NCI-H2171 treated with DMSO at 0.1 percent for 48 hours (cell line): ENCODE results near the gene GLRX.
A peak's percentile ranks its signal among the peaks of the same experiment; 100 is the strongest.
"Not testable (repeated sequence)": the region's sequence is repeated elsewhere in the genome, so short reads cannot be mapped to it uniquely, and the experiment has no call there.

ENCODE experiments used
- DNase-seq: peaks from one replicate; lab custom pipeline; 2025; lab: John Stamatoyannopoulos, UW

Gene GLRX

DNA sequence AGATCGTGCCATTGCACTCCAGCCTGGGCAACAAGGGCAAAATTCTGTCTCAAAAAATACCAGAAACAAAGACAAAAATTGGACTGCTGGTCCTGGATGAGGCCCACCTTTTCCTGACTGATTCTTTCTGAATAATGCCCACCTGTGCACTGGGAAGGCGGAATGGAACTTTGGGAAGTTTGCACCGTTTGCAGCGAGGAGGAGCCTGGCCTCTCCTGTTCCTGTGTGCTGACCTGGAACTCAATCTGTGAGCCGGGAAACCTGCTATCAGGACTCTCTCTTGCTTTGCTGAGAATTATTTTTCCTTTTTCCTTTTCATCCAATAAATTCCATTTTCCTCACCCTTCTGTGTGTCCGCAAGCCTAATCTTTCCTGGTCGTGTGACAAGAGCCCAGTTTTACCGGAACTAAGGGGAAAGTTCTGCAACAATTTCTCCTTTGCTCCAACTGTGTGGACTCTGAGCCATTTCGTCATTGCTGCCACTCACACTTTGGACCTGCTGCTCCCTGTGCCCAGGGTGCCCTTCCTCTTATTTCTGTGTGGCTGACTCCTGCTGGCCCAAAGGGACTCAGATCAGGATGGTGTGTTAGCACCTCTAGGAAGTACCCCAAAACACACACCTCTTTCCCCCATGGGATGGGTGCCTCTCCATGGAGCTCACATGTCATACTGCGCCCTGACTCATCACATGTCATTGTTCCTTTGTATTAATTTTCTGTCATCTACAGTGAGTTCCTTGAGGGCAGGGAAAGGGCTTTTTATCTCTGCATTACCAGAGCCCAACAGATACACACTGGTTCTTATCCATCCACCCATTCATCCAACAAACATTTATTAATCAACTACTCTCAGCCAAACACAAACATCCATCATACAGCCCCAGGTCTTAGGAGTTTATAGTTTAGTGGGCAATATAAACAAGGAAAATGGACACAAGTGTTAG, 4.7 kb upstream of the GLRX start:
- no peak for DNase-seq

DNA sequence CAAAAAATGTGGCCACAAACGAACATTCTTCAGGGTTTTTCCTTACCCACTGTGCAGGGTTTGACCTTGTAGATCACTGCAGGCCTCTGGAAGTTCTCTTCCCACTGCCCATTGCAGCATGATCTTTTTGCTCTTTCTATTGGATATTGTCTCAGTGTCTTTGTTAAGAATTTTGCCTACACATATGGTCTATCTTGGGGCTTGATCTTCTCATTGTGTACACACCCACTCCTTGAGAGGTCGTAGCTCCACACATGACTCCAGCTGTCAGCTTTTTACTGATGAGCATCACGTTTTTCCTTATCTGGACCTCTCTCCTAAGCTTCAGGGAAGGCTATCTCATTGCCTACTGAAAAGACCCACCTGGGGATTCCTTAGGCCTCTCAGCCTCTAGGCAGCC, 3.0 kb upstream of the GLRX start:
- DNase-seq: peak; percentile 27

DNA sequence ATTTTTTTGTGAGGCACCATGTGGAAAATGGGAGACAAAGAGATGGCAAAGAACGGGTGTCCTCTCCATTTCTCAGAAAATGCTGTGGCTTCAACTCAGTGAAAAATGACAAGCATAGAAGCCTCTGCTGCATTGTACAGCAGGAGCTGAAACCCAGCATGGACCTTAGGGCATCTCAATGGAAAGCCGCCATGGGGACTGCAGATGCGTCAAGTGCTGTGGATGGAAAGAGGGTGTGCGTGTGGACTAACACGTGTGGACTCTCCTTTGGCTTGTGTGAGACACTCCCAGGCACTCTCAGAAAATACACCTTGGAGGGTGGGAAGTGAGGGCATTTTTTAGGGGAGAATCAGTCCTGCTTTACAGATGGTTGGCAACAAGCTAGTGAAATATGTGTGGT, 2.2 kb upstream of the GLRX start:
- no peak for DNase-seq

DNA sequence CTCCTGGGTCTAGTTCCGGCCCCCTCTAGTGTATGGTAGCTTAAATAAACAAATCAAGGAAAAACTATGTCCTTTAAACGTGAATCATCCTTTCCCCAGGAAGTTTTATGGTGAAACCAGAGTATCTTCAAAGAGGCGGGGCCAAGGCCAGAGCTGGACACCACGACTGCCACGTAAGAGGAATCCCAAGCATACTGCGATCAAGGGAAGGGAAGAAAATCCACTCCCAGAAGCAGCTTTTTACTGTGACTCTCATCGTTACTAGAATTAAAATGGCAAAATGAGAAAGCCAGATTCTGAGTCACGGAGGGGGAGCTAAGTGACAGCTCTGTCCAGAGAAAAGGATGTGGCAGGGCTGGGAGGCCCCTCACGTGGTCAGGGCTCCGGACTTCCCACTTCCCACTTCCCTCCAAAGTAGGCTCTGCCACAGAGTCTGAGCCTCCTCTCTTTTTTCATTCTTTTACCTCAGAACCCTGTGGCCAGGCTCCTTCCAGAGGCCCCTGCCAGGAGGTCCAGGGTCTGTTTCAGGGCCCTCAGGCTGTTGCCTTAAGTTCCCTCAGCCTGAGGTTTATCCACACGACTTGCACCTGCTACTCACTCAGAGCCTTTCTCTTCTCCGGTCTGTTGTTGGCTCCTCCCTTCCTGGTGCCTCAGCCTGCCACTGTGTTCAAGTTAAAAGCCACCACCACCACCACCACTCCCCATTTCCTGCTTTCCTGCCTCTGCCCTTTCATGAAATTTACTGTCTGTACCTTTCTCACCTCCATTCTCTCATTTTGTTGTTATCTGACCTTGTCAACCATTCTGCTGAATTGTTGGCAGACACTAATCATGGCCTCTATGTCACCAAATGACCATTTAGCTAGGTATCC, 1.4 kb upstream of the GLRX start:
- no peak for DNase-seq

DNA sequence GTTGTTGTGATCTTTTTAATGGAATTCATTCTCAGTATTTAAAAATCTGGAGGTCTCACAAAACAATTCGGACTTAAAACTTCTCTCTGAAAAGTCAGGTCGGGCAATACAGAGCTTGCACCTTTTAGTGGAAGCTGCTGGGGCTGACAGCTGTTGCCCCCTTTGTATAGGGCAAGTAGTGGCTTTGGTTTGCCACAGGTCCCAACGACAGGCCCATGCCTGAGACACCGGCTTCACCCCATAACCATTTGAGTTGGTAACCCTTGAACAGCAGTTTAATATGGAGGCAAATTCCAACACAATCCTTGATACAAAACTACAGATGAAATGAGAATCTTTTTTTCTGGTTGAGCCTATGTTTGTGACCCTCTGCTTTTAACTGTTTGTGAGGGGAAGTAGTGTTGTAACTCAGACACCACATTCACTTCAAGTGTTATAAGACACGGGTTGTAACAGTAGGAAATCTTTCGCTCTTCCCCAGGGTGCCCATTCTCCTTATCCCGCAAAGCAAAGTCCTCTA, 752 bp upstream of the GLRX start:
- DNase-seq: no peak

DNA sequence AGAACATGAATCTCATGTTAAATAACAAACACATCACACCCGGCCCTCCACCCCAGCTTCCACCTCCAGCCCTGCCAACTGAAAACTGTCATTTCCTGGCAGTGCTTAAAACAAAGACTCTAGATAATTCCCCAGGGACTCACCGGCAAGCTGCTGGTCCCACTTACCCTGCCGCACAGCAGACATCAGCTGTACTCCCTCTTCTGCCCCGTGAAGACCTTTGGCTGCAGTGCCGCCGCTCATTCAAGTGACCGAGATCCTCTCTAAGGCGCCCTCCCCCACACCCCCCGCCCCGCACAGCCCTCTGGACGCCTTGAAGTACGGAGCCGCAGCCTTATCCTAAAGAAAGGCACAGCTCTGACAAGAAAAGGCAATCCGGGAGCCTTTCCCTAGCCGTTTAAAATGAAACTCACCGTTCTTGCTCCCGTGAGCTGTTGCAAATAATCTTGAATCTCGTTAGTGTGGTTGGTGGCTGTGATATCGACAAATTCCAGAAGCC, 434 bp downstream of the GLRX start:
- peak; percentile 77 for DNase-seq

DNA sequence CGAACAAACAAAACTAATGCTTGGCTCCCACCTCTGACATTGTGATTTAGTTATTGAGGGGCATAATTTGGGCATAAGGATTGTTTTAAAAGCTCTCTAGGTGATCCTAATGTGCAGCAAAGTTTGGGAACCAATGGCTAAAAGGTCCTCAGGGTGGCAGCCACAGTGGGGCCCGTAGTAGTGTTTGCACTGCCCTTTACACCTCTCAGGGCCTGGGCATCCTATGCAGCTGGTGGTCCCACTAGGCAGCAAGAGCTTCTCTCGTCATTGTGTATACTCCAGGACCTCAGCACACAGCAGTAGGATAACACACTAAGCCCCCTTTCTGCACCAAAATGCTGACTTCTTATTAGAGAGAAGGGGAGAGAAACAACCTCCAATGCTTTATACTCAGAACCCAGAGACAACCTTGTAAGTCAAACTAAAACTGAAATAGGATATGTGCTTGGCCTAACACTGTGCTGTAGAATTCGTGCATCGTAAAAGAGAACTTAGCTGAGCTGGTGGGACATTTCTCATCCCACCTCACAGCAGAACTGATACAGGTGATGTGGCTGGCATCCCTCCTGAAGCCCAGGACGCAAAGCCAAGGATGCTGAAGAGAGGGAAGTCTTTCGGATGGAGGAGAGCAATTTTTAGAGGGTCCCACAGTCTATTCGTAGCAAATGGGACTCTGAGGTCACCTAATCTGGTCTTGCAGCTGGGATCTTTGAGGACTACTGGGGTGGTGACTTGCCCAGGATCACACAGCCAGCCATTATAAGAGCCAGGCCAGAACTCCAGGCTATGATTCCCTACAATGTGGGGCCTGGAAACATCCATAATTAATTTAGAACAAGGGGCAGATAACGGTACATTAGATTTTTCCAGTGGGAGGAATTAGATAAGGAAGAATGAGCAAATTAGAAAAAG, 1.2 kb downstream of the GLRX start:
- DNase-seq: no peak

DNA sequence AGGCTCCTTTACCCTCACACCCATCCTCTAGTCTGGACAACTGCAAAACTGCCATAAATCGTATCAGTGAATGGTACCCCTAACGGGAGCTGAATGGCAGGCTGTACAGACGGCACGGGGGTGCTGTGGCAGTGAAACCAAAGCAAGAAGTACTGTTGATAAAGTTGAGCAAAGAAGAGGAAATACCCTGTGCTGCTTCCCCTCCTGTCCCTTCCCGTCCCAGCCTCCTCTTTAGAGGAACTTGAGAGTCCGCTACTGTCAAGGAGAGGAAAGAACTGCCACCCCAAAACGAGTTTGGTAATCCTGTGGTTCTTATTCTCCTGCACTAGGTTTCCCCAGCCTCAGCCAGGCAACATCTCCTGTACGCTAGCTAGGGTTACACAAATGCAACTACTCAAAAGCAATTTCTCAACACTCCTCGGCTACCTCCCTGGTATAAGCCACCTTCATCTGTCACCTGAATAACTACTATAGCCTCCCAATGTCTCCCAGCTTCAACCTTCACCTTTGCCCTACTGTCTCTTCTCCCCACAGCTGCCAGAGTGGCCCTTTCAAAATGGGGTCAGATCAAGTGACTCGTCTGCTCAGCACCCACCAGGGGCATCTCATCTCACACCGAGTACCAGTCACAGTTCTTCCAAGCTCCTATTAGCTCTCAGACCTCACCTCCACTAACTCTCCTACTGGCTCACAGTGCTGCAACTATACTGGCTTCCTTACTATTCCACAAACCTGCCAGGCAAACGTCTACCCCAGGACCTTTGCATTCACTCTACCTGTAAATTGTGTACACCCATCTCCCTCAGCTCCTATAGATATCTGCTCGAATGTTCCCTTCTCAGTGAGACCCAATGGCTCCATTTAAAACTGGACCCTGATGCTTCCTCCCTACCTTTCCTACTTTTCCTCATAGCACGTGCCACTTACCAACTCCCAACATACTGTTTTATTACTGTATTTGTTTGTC, 4.1 kb downstream of the GLRX start:
- no peak for DNase-seq

DNA sequence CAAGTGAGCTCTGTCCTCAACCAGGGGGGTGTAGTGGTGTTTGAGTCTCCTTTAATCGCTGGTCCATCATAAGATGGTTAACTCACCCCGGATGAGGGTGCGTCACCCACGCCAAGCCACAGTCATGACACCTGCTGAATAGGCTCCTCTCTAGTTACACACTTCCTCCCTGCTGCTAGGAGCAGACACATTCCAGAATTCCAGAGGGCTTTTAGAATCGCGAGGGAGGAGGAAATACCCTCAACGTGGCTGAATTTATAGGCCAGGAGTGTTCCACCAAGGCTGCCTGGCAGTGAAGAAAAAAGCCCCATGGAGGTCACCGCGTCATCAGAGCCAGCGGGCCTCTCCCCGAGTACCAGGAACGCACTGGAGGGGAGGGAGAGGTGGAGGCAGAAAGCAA, 5.1 kb downstream of the GLRX start:
- DNase-seq: no peak

DNA sequence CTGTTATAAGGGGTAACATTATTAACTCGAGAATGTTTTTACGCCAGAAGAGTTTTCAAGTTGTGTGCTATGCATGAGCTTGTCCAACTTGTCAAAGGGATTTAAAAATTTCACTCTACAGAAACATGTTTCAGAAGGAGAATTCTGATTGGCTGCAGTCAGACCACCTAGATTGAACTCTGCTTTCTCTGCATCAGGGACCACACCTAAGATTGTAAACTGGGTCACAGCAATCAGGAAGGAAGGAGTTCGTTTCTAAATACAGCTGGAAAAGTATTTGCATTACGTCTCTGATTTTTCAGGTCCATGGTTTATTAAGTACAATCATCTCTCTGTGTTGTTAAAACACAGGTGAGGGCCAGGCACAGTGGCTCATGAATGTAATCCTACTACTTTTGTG, 5.8 kb downstream of the GLRX start:
- no peak for DNase-seq

DNA sequence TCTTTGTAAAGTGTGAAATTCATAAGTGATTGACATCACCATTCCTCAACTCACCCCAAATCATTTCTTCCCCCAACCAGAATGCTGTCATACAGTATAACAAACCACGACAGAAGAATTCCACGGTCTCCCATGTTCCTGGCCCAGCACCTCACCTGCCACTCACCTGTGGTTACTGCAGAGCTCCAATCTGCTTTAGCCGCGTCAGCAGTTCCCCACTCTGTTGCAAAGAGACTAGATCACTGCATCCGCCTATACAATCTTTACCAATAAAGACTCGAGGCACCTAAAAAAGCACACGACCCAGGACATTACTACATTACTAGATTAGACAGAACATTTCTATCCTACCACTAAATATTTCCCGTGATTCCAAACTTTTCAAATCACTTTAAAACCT, 6.2 kb downstream of the GLRX start:
- DNase-seq: no peak

DNA sequence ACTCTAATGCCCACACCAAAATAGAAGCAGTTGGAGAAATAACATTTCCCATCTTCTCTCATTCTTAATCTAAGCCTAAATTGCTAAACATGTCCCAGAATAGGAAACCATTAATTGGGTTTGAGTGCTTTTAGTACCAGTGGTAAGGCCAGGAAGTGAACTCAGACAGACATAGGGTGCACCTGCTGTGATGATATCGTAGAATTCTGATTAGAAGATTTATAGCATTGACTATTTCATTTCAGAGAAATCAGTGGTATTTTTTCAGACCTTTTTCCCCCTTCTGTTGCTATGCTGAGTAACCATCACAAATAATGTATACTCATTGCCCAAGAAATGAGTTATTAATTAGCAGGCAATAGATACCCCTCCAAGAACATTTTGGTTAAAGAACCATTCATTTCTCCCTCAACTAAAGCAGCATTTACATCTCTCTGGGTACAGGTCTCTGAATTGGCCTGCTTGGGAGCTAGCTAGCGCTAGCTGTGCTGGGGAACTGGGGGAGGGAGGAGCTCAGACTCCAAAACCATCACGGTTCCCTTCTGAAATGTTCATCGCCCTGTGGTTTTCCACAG, 7.3 kb downstream of the GLRX start:
- no peak for DNase-seq

DNA sequence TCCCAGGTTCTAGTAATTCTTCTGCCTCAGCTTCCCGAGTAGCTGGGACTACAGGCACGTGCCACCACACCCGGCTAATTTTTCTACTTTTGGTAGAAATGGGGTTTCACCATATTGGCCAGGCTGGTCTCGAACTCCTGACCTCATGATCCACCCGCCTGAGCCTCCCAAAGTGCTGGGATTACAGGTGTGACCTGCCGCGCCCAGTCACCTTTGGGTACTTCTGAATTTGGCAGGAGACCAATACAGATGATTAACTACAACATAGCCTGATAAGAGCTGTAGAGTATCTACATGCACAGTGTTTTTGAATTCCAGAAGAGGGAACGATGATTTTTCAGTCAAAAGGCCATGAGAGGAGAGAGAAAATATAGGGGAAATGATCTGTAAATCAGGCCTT, 9.5 kb downstream of the GLRX start:
- not testable (repeated sequence) for DNase-seq

DNA sequence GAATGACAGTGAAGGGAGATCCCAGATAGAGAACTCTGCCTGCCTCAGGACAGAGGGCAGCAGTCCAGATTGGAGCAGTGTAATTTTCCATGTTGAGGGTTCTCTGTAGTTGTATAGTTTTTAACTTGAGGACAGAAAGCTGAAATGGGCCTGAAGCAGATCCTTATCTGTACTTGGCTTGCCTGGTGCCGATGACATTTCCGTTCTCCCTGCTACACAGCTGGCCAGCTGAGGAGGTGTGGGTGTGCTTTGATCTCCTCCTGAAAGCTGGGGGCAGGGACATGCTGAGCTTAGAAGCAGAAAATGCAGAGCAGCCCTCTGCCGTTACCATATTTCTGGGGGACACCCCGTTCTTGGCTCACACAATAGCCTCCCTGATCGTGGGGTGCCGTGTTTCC, 10.5 kb downstream of the GLRX start:
- DNase-seq: no peak

DNA sequence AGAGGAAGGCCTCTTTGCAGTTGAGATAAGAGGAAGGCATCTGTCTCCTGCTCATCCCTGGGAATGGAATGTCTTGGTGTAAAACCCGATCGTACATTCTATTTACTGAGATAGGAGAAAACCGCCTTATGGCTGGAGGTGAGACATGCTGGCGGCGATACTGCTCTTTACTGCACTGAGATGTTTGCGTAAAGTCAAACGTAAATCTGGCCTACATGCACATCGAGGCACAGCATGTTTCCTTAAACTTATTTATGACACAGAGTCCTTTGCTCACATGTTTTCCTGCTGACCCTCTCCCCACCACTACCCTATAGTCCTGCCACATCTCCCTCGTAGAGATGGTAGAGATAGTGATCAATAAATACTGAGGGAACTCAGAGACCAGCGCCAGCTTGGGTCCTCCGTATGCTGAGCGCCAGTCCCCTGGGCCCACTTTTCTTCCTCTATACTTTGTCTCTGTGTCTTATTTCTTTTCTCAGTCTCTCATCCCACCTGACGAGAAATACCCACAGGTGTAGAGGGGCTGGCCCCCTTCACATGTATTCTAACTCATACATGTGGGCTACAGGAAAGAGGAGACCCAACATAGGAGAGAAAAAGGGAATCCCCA, 11.0 kb downstream of the GLRX start:
- DNase-seq: not testable (repeated sequence)

DNA sequence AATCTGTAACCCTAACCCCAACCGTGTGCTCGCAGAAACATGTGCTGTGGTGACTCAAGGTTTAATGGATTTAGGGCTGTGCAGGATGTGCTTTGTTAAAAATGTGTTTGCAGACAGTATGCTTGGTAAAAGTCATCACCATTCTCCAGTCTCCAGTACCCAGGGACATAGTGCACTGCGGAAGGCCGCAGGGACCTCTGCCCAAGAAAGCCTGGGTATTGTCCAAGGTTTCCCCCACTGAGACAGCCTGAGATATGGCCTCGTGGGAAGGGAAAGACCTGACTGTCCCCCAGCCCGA, 11.5 kb downstream of the GLRX start:
- DNase-seq: not testable (repeated sequence)

DNA sequence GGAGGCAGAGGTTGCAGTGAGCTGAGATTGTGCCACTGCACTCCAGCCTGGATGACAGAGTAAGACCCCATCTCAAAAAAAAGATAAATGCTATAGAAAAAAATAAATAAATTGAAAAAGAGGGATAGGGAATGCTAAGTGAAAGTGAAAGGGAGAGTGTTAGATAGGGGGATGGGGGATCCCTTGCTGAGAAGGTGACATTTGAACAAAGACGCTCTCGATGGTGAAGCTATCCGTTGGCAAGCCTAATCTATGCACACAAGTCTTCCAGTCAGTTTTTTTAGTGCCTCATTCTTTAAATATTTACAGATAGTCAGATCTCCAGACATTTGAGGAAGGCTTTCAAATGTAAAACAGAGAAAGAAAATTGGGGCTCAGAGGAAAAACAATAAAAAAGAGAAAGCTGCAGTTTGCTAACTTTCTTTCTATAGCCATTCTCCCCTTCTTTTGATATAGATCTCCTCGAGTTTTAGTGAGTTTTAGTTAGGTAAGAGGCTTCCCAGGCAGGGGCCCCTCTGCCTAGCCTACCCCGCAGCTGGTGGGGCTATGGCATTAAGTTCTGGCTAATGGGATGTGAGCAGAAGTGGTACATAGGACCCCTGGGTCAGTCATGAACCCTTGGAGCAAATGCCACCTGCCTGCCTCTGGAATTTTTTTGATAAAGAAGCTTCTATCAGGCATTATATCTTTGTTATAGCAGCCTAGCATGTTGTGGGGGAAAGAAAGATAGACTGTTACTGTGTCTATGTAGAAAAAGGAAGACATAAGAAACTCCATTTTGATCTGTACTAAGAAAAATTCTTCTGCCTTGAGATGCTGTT, 12.0 kb downstream of the GLRX start:
- DNase-seq: no peak

DNA sequence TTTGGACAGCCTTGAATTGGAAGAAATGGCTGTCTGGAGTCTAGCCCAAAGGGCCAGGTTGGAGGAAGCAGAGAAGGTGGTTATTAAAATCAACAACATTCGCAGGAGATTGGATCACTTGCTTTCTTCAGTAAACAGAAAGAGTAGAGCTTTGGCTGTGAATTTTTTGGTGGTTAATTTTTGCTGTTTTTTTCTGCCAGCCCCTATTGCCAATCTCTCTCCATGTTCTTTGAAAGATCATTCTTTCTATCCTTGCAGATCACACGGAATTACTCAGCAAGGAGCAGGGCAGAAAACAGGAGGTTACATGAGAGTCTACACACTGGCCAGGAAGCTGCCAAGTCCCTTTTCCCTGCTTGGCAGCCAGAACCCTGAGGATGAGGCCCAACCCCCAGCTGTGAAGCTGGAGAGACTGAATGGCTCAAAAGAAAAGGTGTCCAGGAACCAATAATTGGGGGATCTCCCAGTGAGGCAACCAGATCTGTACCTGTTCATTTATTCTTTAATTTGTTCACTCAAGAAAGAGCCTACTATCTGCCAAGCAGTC, 13.0 kb downstream of the GLRX start:
- DNase-seq: no peak
